GM12878 (cell line): ENCODE data around the gene INPP4B. TPM values are rescaled to one million over a fixed set of nuclear protein-coding genes. Genes with fewer than 3 reads are reported as not detected.

ENCODE experiments used
- ATAC-seq: fragments of 200-7000 bp; cut with Tn5 transposase; 3 replicates; pipeline ENCODE4 v1.9.1; 2020; ENCODE audit warnings: mild to moderate bottlenecking, moderate library complexity
- BruUV-seq: library from RNA; stranded (reverse); fragments of 400-500 nt; replicated peaks from 2 replicates; lab custom pipeline; 2021; lab: Mats Ljungman, UMichigan
- CTCF ChIA-PET: fragments of 300-600 bp; sonication (Branson Sonifier 250); formaldehyde crosslinking; extraction: SDS; loops from one replicate; lab custom pipeline; 2021; ENCODE audit warnings: inconsistent platforms; lab: Yijun Ruan, JAX
- POLR2A ChIA-PET: fragments of 350-600 bp; formaldehyde crosslinking; extraction: SDS; loops from one replicate; lab custom pipeline; 2021; ENCODE audit warnings: inconsistent platforms; lab: Charles Lee
- RAD21 ChIA-PET: fragments of 300-600 bp; sonication (Branson Sonifier 250); formaldehyde crosslinking; loops from one replicate; lab custom pipeline; 2023; ENCODE audit warnings: antibody characterized with exemption; ENCODE audit not compliant: unreplicated experiment; lab: Charles Lee
- SMC1A ChIA-PET: fragments of 300-600 bp; sonication (Branson Sonifier 250); formaldehyde crosslinking; loops from one replicate; lab custom pipeline; 2023; ENCODE audit not compliant: unreplicated experiment, uncharacterized antibody; lab: Charles Lee
- DNase-seq: peaks from one replicate; pipeline ENCODE4 v3.0.0-alpha.2; 2011; ENCODE audit warnings: low read depth, low spot score
- FAIRE-seq: peaks from 3 replicates; lab custom pipeline; 2011; peaks lifted over from hg19 to GRCh38; lab: Jason Lieb, UNC
- H2AFZ ChIP-seq: 2 replicates; pipeline ENCODE4 v1.6.0; 2011; ENCODE audit warnings: low read depth, low read length, control low read depth; ENCODE audit not compliant: control insufficient read depth
- H3K27ac ChIP-seq: 2 replicates; pipeline ENCODE4 v1.5.1; 2011; ENCODE audit warnings: control low read depth; ENCODE audit not compliant: control insufficient read depth, insufficient read depth
- H3K27me3 ChIP-seq, 2 experiments: replicated peaks in 1 of 2; 2 replicates each; pipeline versions ENCODE4 v1.6.0 to v1.6.1; 2011; ENCODE audit warnings: low read length in 1 of 2; ENCODE audit not compliant: control insufficient read depth in 2 of 2, insufficient read depth in 2 of 2
- H3K36me3 ChIP-seq, 2 experiments: 2 replicates each; pipeline ENCODE4 v1.5.1; 2011; ENCODE audit warnings: low read length in 1 of 2; ENCODE audit not compliant: control insufficient read depth in 2 of 2, insufficient read depth in 2 of 2
- H3K4me1 ChIP-seq: 2 replicates; pipeline ENCODE4 v1.6.1; 2011; ENCODE audit warnings: mild to moderate bottlenecking, low read length, moderate library complexity, mixed read lengths; ENCODE audit not compliant: control insufficient read depth, insufficient read depth
- H3K4me2 ChIP-seq: 2 replicates; pipeline ENCODE4 v1.6.0; 2011; ENCODE audit warnings: control low read depth; ENCODE audit not compliant: control insufficient read depth, insufficient read depth
- H3K4me3 ChIP-seq: fragments of 200-600 bp; sonication (generic); 2 replicates; pipeline ENCODE4 v1.5.1; 2016
- H3K79me2 ChIP-seq: 2 replicates; pipeline ENCODE4 v1.6.0; 2011; ENCODE audit warnings: low read length; ENCODE audit not compliant: control insufficient read depth, insufficient read depth
- H3K9ac ChIP-seq: 2 replicates; pipeline ENCODE4 v1.8.0; 2011; ENCODE audit warnings: low read length, control low read depth, mixed read lengths; ENCODE audit not compliant: control insufficient read depth, insufficient read depth
- H3K9me3 ChIP-seq: replicated peaks from 3 replicates; pipeline ENCODE4 v1.5.1; 2011; ENCODE audit warnings: mild to moderate bottlenecking, low read length; ENCODE audit not compliant: control insufficient read depth, insufficient read depth
- H4K20me1 ChIP-seq: 2 replicates; pipeline ENCODE4 v1.6.0; 2011; ENCODE audit not compliant: control insufficient read depth, insufficient read depth
- BACH1 ChIP-seq: fragments of 450-650 bp; IDR thresholded peaks from 2 replicates; pipeline ENCODE4 v1.6.1; 2017; ENCODE audit warnings: mild to moderate bottlenecking, borderline replicate concordance
- CHD1 ChIP-seq: IDR thresholded peaks from 2 replicates; pipeline ENCODE4 v1.6.1; 2012; ENCODE audit warnings: low read depth, low read length, improper control_type of control experiment
- CHD2 ChIP-seq: IDR thresholded peaks from 2 replicates; pipeline ENCODE4 v1.6.1; 2011; ENCODE audit warnings: low read depth, low read length, improper control_type of control experiment, borderline replicate concordance
- E2F4 ChIP-seq: IDR thresholded peaks from 2 replicates; pipeline ENCODE4 v1.6.1; 2012; ENCODE audit warnings: low read depth, low read length, improper control_type of control experiment
- HDGF ChIP-seq: fragments of 450-650 bp; IDR thresholded peaks from 2 replicates; pipeline ENCODE4 v1.6.1; 2016; ENCODE audit warnings: antibody characterized with exemption
- JUNB ChIP-seq: IDR thresholded peaks from 2 replicates; pipeline ENCODE4 v1.6.1; 2016; ENCODE audit warnings: antibody characterized with exemption, mild to moderate bottlenecking
- KLF5 ChIP-seq: fragments of 450-650 bp; IDR thresholded peaks from 2 replicates; pipeline ENCODE4 v1.6.1; 2014; ENCODE audit warnings: mild to moderate bottlenecking; ENCODE audit not compliant: partially characterized antibody
- SIX5 ChIP-seq: IDR thresholded peaks from 2 replicates; pipeline ENCODE4 v1.6.1; 2011; ENCODE audit warnings: mild to moderate bottlenecking, low read depth, low read length, moderate library complexity; ENCODE audit not compliant: severe bottlenecking
- TBL1XR1 ChIP-seq: IDR thresholded peaks from 2 replicates; pipeline ENCODE4 v1.6.1; 2012; ENCODE audit warnings: low read depth, low read length, improper control_type of control experiment
- WRNIP1 ChIP-seq: IDR thresholded peaks from 2 replicates; pipeline ENCODE4 v1.6.1; 2011; ENCODE audit warnings: low read depth, low read length, improper control_type of control experiment, borderline replicate concordance
- WGBS: methylation state at CpG from one replicate; pipeline ENCODE4 v1.1.6; 2016; ENCODE audit warnings: low lambda C conversion rate; ENCODE audit not compliant: insufficient replicate concordance, insufficient coverage; ENCODE audit errors: missing lambda C conversion rate; 5-methylcytosine and 5-hydroxymethylcytosine counted together
- in situ Hi-C: fragments of 300-500 bp; cut with MboI; formaldehyde crosslinking; loops from 9 replicates; pipeline ENCODE4 v1.14.3; 2018; ENCODE audit warnings: mixed read lengths
- intact Hi-C: fragments of 100-400 bp; cut with micrococcal nuclease; formaldehyde crosslinking; loops from one replicate; pipeline ENCODE4 v1.14.2; 2022; ENCODE audit not compliant: unreplicated experiment
- polyA plus RNA-seq, 11 experiments: library from polyadenylated mRNA; depleted of rRNA in 4 of 11; unstranded in 6 of 11; stranded (reverse) in 5 of 11; fragments of >200 nt; fragmentation: Nextera tagmentation in 4 of 11; fragmentation: Illumina TruSeq in 1 of 11; extraction: Ambion mirVana in 4 of 11; extraction: Trizol in 1 of 11; gene quantifications; 1 replicate in 1 of 11; 2 replicates in 10 of 11; pipeline versions ENCODE4 v1.2.1 to v1.2.3, GENCODE V29; 2011 to 2016; ENCODE audit warnings: inconsistent platforms in 2 of 11, missing spikeins in 2 of 11, low read depth in 1 of 11
- total RNA-seq, 4 experiments: library from RNA; depleted of rRNA in 3 of 4; stranded (reverse); fragments of >200 nt in 3 of 4; fragmentation: Illumina TruSeq in 1 of 4; extraction: Trizol in 1 of 4; gene quantifications; 2 replicates each; pipeline versions ENCODE4 v1.2.1 to v1.2.3, GENCODE V29; 2013 to 2021
- TF ChIP-seq, protein P1 (sequence below): fragments of 450-650 bp; IDR thresholded peaks from 2 replicates; pipeline ENCODE4 v1.6.1; 2017; ENCODE audit warnings: mild to moderate bottlenecking, moderate library complexity

Gene INPP4B
- total and polyA plus RNA-seq, 10 of the 15 experiments (the other 5 are each of a cell fraction or from before 2014, with no cell fraction given) = 0.53 to 11.2 (median 0.95) TPM

GRCh38 chr4:142574306-142574705, 271.8 kb downstream of the INPP4B start (continued):
- TF ChIP-seq, protein P1, sequence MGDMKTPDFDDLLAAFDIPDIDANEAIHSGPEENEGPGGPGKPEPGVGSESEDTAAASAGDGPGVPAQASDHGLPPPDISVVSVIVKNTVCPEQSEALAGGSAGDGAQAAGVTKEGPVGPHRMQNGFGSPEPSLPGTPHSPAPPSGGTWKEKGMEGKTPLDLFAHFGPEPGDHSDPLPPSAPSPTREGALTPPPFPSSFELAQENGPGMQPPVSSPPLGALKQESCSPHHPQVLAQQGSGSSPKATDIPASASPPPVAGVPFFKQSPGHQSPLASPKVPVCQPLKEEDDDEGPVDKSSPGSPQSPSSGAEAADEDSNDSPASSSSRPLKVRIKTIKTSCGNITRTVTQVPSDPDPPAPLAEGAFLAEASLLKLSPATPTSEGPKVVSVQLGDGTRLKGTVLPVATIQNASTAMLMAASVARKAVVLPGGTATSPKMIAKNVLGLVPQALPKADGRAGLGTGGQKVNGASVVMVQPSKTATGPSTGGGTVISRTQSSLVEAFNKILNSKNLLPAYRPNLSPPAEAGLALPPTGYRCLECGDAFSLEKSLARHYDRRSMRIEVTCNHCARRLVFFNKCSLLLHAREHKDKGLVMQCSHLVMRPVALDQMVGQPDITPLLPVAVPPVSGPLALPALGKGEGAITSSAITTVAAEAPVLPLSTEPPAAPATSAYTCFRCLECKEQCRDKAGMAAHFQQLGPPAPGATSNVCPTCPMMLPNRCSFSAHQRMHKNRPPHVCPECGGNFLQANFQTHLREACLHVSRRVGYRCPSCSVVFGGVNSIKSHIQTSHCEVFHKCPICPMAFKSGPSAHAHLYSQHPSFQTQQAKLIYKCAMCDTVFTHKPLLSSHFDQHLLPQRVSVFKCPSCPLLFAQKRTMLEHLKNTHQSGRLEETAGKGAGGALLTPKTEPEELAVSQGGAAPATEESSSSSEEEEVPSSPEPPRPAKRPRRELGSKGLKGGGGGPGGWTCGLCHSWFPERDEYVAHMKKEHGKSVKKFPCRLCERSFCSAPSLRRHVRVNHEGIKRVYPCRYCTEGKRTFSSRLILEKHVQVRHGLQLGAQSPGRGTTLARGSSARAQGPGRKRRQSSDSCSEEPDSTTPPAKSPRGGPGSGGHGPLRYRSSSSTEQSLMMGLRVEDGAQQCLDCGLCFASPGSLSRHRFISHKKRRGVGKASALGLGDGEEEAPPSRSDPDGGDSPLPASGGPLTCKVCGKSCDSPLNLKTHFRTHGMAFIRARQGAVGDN = 0 out of 2 replicates have a peak, but pooled peaks have one; percentile 25

- H3K4me3 ChIP-seq = no peak overlapping the region
- H4K20me1 ChIP-seq = no peaks in the 10 kb centered on the region
- ChIA-PET RAD21 (interaction anchor here (1.6 to 4.5 kb wide), 3 partner anchors 9 to 169 kb away, joined by 4 to 23 read pairs (median 6); no protein-coding TSS in a partner anchor), SMC1A (interaction anchor here (1.5 to 7.1 kb wide), 5 partner anchors 10 to 219 kb away, joined by 4 to 107 read pairs (median 29); no protein-coding TSS in a partner anchor), POLR2A (no interaction called here), CTCF (interaction anchor here (1.0 to 1.1 kb wide), 2 partner anchors 8 to 219 kb away, joined by 3 to 4 read pairs; no protein-coding TSS in a partner anchor)
- no TSS peak for BruUV-seq
- no peak overlapping the region for H3K4me2 ChIP-seq
- H3K27ac ChIP-seq = no peak overlapping the region
- in situ Hi-C loops (no loop called here), intact Hi-C loops (no loop called here)
- no peaks in the 10 kb centered on the region for H3K36me3 ChIP-seq
- no peaks in the 10 kb centered on the region for H3K79me2 ChIP-seq
- ATAC-seq (no peak), FAIRE-seq (no peak), DNase-seq (no peak)
- H3K9me3 ChIP-seq = no peaks in the 10 kb centered on the region
- TF ChIP-seq JUNB = no peak
- no peak for TF ChIP-seq TBL1XR1
- no peak for TF ChIP-seq SIX5
- TF ChIP-seq CHD1 = no peak
- TF ChIP-seq KLF5 = no peak
- no peak for TF ChIP-seq WRNIP1
- TF ChIP-seq E2F4 = no peak
- no peak for TF ChIP-seq HDGF
- no peak for TF ChIP-seq CHD2
- no peak for TF ChIP-seq BACH1
- no peaks in the 10 kb centered on the region for H3K4me1 ChIP-seq
- no peaks in the 10 kb centered on the region for H3K27me3 ChIP-seq
- no peak overlapping the region for H3K9ac ChIP-seq
- 7% methylated on average over 1 of the region's 1 CpG for WGBS
- H2AFZ ChIP-seq = no peak overlapping the region
Measured at GRCh38 chr4:142572071-142572470, 274.0 kb downstream of the INPP4B start.
